GM19455 (cell line): ENCODE data around the gene PDZK1.
"Not testable (repeated sequence)": the region's sequence is repeated elsewhere in the genome, so short reads cannot be mapped to it uniquely, and the experiment has no call there.

Experiments used
- ATAC-seq: cut with Tn5 transposase; IDR thresholded peaks from one replicate; pipeline ENCODE4 v1.9.1; 2021; ENCODE audit not compliant: unreplicated experiment

PDZK1 gene

GRCh38 chr1:145707183-145707867 is at the start of gene PDZK1:
PDZK1 (minus strand) TSS chr1:145707368; CDS start chr1:145688021, 19,347 bp downstream.
- ATAC-seq, result no peak

GRCh38 chr1:145751491-145752037 is 44.4 kb upstream of the PDZK1 start:
- ATAC-seq, result no peak

GRCh38 chr1:145750426-145750825 is 43.3 kb upstream of the PDZK1 start:
- ATAC-seq, result no peak

- ATAC-seq, result no peak
Observed at GRCh38 chr1:145747398-145748247, 40.5 kb upstream of the PDZK1 start.

GRCh38 chr1:145740269-145740668 is 33.1 kb upstream of the PDZK1 start:
- no peak for ATAC-seq

GRCh38 chr1:145736191-145736590 is 29.0 kb upstream of the PDZK1 start:
- no peak for ATAC-seq

- no peak for ATAC-seq
Observed at GRCh38 chr1:145730900-145731299, 23.7 kb upstream of the PDZK1 start.

GRCh38 chr1:145730467-145730866 is 23.3 kb upstream of the PDZK1 start:
- no peak for ATAC-seq

GRCh38 chr1:145729666-145730436 is 22.7 kb upstream of the PDZK1 start:
- ATAC-seq, result no peak

GRCh38 chr1:145729196-145729595 is 22.0 kb upstream of the PDZK1 start:
- no peak for ATAC-seq

GRCh38 chr1:145726193-145726592 is 19.0 kb upstream of the PDZK1 start:
- ATAC-seq, result not testable (repeated sequence)

- ATAC-seq, result peak; percentile 63
Observed at GRCh38 chr1:145720878-145721671, 13.9 kb upstream of the PDZK1 start.

- ATAC-seq, result no peak
Observed at GRCh38 chr1:145720556-145720877, 13.3 kb upstream of the PDZK1 start.

GRCh38 chr1:145719230-145720079 is 12.3 kb upstream of the PDZK1 start, which contains the start of gene CD160:
CD160 (plus strand) TSS chr1:145719499; CDS start chr1:145728328, 8,829 bp downstream.
- ATAC-seq, result no peak

- ATAC-seq, result not testable (repeated sequence)
Observed at GRCh38 chr1:145718465-145718864, 11.3 kb upstream of the PDZK1 start.

GRCh38 chr1:145717833-145718232 is 10.7 kb upstream of the PDZK1 start:
- ATAC-seq, result no peak

GRCh38 chr1:145716641-145717345 is 9.6 kb upstream of the PDZK1 start:
- ATAC-seq, result no peak

- no peak for ATAC-seq
Observed at GRCh38 chr1:145714524-145715111, 7.5 kb upstream of the PDZK1 start.
